Bone marrow (tissue), 2 donors: ENCODE measurements around the gene CRACDL.
"Not testable (repeated sequence)": the region's sequence is repeated elsewhere in the genome, so short reads cannot be mapped to it uniquely, and the experiment has no call there.

Experiments
- DNase-seq, 2 donors: peaks; one replicate each; lab custom pipeline; 2025; lab: John Stamatoyannopoulos, UW

Gene CRACDL

DNA sequence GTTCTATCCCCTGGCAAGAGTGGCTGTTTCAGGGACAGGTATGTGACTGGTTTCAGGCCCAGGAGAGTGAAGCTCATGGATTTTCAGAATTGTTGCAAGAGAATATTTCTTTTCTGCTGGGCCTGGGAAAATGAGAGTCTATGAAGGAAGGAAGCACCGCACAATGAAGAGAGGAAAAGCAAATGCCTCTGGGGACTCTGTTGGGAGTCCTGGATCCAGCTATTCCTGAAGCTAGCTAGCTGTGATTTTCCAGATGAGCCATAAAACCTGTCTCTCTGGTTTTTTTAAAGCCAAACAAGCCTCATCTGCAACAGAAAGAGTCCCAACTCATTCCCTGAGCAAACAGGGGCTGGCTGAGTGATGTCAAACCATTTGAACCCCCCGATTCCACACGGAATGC lies 53.7 kb downstream of the CRACDL start:
- DNase-seq, result no peak

GRCh38 chr2:98881153-98881650 lies 54.8 kb downstream of the CRACDL start:
- no peak for DNase-seq

GRCh38 chr2:98880266-98881152 lies 55.5 kb downstream of the CRACDL start:
- no peak for DNase-seq

DNA sequence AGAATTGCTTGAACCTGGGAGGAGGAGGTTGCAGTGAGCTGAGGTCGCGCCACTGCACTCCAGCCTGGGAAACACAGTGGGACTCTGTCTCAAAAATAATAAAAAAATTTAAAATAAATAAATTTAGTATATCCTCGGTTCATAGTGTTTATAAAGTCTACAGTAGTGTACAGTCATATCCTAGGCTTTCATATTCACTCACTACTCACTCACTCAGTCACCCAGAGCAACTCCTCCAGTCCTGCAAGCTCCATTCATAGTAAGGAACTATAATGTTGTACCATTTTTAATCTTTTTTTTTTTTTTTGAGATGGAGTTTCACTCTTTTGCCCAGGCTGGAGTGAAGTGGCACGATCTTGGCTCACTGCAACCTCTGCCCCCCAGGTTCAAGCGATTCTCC lies 58.4 kb downstream of the CRACDL start:
- not testable (repeated sequence) for DNase-seq

GRCh38 chr2:98876741-98877140 lies 59.3 kb downstream of the CRACDL start:
- DNase-seq, result no peak

DNA sequence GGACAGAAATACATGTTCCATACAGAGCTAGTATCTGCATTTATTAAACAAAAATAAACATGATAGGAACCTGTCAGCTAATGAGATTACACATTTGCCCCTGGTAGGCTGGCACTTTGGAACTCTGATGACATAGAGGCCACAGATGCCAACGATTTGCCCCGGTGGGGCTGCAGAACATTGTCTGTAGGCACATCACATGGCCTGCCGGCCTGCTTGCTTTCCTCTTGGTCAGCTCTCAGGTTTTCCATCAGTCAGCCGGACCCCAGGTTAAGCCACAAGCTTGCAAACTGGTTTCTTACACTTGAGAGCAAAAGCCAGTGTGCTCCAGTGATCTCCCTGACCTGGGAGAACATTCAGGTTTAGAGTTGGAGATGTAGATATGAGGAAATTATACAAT lies 60.3 kb downstream of the CRACDL start:
- DNase-seq, result no peak

DNA sequence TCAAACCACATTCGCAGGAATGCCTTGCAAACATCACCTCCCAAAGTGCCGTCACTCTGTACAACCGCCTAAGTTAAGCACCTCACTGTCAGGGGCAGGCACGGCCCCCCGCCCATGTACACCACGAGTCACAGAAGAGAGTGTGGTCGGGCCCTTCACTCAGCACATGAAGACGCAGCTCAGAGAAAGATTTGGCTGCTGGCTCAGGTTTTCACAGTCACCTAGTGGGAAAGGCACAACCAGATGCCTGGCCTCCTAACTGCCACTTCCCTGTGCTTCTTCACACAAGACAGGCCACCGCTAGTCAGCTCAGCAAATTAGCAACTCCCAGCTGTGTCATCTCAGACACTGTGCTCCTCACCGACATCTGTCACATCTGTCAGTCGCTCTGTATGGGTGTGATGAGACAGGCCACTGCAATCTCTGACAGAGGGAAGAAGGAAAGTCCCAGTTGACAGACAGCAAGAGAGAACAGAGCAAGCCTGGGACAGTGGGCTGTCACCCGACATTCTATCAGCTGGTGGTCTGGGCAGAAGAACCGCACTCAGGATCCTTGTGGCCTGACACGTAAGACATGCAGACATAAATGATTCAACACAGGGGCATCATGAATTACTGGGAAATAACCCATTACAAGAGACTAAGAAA lies 60.8 kb downstream of the CRACDL start:
- DNase-seq, result no peak

- no peak for DNase-seq
Measured at GRCh38 chr2:98874186-98874689, 61.8 kb downstream of the CRACDL start.

- DNase-seq, result no peak
Measured at GRCh38 chr2:98872526-98872925, 63.5 kb downstream of the CRACDL start.

DNA sequence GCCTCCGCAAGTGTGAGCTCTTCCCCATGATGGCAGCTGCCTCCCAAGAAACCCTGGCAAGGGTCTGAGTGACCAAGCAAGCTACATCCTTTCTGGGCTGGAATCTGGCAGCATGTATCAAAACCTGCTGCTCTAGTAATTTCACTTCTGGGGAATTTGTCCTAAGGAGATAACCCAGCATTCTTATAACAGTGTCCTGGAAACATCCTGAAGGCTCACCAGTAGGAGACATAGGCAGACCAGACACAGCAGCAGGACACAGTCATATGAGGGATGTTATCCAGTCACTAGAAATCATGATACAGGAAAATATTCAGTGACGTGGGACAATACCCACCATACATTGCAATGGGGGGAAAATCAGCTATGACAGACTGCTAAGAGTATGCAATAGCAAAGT lies 64.5 kb downstream of the CRACDL start:
- DNase-seq, result no peak

DNA sequence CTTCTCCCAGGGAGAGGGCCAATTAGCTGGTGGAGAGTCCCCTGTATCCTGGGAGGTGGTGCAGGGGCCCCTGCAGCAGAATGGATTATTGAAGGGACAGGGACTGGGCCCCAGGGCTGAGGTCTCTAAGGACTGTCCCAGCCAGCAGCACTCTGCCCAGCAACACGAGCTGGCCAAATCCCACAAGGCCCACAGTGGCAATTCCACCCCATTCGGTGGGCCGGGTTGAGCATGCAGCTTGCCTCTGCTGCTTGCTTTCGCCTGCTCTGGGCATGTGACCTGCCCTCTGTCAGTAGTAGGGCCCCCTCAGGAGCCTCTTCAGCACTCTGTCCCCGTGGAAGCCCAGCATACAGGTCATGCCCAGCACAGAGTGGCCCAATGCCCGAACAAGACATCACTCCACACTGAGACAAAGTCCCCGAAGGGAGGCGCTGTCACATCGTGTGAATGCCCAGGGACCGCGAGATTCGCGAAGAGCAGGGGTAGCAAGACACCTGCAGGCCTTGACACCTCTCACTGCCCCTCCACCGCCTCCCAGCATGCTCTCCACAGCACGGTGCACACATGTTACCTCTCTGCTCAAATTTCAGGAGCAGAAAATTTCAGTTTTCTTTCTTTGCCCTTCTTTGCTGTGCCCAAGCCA lies 65.4 kb downstream of the CRACDL start:
- no peak for DNase-seq

DNA sequence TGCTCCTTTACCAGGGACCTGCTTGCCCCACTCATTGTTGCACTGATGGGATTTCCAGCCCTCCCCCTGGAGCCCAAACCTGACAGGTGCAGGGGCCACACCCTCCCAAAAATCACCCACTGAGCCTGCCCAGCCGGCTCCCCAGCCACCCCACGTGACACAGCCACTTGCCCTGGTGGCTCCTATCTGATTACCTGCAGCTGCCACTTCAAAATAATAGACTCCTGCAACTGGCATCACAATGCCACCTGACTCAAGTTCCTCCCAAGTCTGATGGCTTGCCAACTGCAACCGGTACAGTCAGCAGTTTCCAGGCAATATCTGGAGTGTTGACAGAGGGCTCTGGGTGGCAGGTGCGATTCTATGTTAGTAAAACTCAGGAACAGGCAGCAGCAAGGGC lies 66.2 kb downstream of the CRACDL start:
- no peak for DNase-seq

DNA sequence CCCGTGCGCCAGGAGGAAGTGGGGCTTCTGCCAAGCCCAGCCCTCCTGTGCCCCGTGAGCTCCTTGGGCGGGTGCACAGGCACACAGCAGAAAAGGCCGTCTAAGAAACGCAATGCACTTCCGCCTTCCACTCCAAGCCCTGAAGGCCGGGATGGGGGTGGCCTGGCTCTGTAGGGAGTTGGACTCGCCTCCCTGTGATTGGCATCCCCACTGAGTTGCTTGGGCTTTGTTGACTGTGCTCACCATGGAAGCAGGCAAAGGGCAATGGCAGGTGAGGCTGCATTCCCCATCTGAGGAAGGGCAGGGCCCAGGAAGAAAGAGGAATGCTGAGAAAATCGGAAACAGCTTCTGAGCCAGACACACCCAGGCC lies 66.8 kb downstream of the CRACDL start:
- DNase-seq, result no peak

GRCh38 chr2:98868548-98869271 lies 67.3 kb downstream of the CRACDL start:
- no peak for DNase-seq

- DNase-seq, result no peak
Measured at GRCh38 chr2:98867539-98868309, 68.3 kb downstream of the CRACDL start.

GRCh38 chr2:98866033-98866432 lies 70.0 kb downstream of the CRACDL start:
- DNase-seq, result no peak

GRCh38 chr2:98861601-98862000 lies 74.4 kb downstream of the CRACDL start:
- DNase-seq, result no peak

GRCh38 chr2:98859323-98859722 lies 76.7 kb downstream of the CRACDL start:
- DNase-seq, result no peak

GRCh38 chr2:98857001-98857400 lies 79.0 kb downstream of the CRACDL start:
- DNase-seq, result no peak

- DNase-seq, result no peak
Measured at GRCh38 chr2:98854682-98855081, 81.3 kb downstream of the CRACDL start.

DNA sequence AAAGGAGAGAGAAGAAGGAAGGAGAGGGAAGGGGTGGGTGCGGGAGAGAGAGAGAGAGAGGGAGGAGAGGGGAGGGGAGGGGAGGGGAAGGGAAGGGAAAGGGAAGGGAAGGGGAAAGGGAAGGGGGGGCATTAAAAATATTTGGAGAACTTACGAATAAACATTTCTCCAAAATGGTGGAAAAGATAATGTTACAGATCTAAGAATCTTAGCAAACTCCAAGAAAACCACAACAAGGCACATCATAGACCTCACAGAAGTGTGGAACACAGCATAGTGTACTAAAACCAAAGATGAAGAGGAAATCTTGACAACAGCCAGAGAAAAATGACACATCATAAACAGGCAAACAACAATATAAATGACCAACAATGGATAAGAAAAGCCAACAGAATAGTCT lies 83.1 kb downstream of the CRACDL start:
- no peak for DNase-seq
